NOMO-1 treated with DMSO at 0.1 percent for 48 hours (cell line): ENCODE results near the gene MAGEB1.

Source experiments
- DNase-seq: peaks from one replicate; lab custom pipeline; 2025; ENCODE audit not compliant: unreplicated experiment; lab: John Stamatoyannopoulos, UW

MAGEB1 gene

DNA sequence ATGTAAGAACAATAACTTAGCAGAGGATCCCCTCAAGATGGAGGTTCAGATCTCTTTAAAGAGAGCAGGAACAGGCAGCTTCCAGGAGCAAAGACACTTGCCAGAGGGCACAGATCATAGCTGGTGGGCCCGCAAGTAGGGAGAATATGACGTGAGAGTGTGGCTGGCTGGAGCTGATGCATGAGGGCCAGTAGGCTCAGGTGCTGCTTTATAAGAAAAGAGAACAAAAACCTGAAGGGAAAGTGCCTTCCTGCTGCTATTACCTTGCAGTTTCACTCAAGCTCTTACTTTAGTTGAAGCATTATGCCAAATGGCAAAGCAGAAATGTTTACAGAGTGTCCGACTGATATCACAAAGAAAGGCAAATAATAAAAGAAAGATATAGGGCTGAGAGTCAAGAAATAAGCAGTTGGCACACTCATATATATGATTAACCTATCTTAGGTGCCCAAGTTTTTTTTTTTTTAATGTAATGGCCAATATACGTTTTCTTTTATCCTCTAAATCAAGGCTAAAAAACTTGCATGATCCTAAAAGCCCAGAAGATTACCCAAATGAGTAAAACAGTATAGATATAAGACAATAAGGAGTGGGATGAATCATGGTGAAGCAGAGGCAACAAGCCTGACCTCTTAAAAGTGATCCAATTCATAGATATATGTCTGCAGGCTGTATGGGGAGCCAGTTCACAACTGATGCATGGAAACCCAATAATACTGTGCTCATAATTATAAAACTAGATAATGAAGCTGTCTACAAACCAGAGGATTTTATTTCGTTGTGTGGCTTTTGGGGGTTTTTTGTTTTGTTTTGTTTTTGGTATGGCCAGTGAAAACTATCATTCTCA lies 49.7 kb downstream of the MAGEB1 start:
- DNase-seq, result no peak

GRCh38 chrX:30301208-30301607 lies 54.3 kb downstream of the MAGEB1 start:
- DNase-seq, result no peak
